Stimulated activated CD4-positive, alpha-beta T cell treated with anti-CD3 and anti-CD28 coated beads, Interleukin-2, amount 100 ng/mL, for 4 hours (primary cell): ENCODE results near the gene DNAJA3.

Experiments
- DNase-seq: peaks from one replicate; pipeline ENCODE4 v3.0.0-alpha.2; 2020; ENCODE audit warnings: low read depth

Gene DNAJA3

GRCh38 chr16:4407543-4408322 lies 17.9 kb upstream of the DNAJA3 start:
- no peak for DNase-seq

- no peak for DNase-seq
Measured at GRCh38 chr16:4408323-4408690, 17.4 kb upstream of the DNAJA3 start.

- no peak for DNase-seq
Measured at GRCh38 chr16:4409081-4409932, 16.4 kb upstream of the DNAJA3 start.

- DNase-seq, result no peak
Measured at GRCh38 chr16:4410335-4411075, 15.2 kb upstream of the DNAJA3 start.

- DNase-seq, result no peak
Measured at GRCh38 chr16:4411684-4412083, 14.0 kb upstream of the DNAJA3 start.

DNA sequence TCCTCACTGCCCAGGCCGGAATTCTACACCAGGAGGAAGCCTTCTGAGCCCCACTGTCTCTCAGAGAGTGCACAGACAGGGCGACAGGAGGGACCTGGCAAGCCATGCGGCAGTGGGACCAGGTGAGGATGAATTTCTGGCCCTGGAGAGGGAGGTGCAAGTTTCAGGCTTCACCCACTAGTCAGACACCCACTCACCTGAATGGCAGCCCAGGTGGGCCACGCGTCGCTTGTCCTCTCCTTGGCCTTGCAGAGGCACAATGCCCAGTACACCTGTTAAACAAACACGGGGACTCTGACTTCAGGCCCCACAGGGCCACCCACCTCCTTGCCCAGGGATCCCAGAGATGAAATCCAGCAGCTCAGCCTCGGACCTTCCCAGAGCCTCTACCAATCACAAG lies 13.5 kb upstream of the DNAJA3 start:
- DNase-seq, result no peak

DNA sequence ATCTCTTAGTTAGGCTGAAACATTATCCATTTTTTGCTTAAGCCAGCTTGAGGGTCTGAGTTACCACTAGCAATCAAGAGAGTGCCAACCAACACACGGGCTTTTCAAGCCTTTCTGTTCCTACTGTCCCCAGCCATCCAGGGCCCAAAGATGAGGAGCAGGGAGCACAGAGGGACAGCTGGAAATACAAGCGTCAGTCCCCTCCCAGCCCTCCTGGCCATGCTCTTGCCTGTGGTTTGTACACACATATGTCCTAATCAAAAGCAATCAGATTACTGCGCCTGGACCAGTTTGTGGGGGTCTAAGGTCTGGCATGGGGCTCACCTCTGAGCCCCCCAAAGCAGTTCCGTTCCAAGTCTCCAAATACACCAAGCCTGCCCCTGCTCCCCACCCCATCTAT lies 12.8 kb upstream of the DNAJA3 start:
- DNase-seq, result no peak

- DNase-seq, result peak; percentile 74
Measured at GRCh38 chr16:4414187-4414917, 11.3 kb upstream of the DNAJA3 start.

DNA sequence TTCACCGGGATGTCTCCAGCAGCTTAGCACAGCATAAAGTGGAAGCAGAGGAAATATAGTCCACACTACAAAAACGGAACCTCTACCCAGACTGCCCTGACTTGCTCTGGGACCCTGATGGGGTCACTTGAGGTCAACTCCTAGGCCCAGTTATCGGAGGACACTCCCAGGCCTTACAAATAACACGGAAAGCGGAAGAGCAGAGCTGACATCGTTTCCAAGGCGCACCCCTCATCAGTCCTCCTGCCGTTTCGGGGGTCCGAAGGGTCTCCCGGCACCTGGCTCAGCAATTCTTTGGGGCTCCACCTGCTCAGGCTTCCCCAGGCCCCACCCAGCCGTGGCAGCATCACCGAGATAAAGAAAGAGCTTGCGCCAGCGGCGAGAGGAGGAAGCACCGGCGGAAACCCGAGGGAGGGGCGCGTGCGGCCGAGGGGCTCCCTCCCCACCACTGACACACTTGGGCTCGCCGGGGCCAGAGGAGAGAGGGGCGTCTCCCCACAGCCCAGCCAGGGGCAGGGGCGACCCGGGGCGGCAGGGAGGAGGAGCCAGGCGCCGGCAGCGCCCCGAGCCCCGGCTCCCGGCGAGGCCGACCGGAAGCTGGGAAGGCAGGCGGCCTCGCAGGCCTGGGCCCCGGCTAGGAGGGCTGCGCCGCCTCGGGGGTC lies 10.0 kb upstream of the DNAJA3 start:
- DNase-seq, result no peak

- peak; percentile 99 for DNase-seq
Measured at GRCh38 chr16:4416200-4417032, 9.3 kb upstream of the DNAJA3 start, which contains the start of gene CORO7. TSS of gene CORO7 (minus strand) at chr16:4416596. CDS start at chr16:4416518, 78 bp downstream.

DNA sequence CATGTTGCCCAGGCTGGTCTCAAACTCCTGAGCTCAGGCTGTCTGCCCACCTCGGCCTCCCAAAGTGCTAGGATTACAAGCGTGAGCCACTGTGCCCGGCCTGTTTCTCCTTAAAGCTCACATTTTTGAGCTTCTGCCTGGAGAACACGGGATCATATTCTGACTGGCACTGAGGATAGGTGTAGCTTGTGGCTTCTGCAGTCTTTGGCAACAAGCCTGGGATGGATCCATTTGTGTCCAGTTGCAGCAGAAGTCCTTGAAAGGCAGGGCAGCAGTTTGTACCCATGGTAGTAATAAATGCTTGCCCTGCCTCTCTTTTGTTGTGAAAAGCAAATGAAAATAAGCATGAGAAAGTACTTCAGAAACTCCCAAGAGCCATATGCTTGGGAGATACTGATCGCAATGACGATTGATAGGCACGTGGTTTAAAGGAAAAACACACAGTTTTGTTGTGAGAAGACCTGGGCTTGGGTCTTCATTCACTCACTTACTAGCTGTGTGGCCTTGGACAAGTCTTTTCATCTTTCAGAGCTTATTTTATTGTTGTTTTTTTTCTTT lies 6.2 kb upstream of the DNAJA3 start:
- DNase-seq, result no peak

- no peak for DNase-seq
Measured at GRCh38 chr16:4420505-4421105, 5.1 kb upstream of the DNAJA3 start.

DNA sequence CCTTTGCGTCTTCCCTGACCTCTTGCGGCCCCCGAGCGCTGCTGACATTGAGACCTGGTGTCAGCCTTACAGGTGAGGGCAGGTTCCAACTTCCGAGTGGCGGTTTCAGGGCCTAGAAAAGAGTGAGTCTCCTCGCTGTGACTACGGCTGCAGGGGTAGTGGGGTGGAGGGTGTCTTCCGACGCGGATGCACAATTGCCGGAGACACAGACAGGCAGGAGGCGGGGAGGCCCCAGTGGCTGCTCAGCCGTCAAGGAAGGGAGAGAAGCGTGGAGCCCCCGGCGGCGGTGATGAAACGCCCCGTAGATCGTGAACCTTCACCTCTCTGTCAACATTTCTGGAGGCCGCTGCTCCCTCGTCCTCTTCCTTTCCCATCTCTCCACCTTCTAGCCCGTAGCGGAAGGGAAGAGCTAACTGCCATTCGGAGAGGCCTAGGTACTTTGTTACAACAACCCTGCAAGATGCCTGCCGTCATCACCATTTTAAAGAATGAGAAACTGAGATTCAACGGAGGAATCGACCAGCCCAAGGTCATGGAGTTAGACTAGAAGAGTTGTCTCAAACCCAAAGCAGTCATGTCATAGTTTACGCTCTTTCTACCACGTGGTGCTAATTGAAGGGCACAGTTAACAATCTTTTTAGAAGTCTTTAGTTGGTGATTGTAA lies 485 bp downstream of the DNAJA3 start:
- peak; percentile 31 for DNase-seq

DNA sequence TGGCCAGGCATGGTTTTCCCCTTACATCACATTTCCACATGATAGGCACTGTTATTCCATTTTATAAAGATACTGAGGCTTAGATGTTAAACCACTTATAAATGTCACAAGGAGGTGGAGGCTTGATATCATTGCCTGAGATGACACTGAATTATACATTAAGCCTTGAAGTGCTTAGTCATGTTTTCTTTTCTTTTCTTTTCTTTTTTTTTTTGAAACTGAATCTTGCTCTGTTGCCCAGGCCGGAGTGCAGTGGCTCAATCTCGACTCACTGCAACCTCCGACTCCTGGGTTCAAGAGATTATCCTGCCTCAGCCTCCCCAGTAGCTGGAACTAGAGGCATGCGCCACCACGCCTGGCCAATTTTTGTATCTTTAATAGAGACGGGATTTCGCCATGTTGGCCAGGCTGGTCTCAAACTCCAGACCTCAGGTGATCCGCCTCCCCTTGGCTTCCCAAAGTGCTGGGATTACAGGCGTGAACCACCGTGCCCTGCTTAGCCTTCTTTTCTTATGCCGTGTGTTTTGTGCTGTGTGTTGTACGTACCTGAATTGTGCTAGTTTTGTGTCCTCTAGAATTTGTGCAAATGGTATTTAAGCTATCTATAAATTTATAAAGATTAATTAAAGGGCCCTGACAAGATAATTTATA lies 1.2 kb downstream of the DNAJA3 start:
- DNase-seq, result no peak

DNA sequence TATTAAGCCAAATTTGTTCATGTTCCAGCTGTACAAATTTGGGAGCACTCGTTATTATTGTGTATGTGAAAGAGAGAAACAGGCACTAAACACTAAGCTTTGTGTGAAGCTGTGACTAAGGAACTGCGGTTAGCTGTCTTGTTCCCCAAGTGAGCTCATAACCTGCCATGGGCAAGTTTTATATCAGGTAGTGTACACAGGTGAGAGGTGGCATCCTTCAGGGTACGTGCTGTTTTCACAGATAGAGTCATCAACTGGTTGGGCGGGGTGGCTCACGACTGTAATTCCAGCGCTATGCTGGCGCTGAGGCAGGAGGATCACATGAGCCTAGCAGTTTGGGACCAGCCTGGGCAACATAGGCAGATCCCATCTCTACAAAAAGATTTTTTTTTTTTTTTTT lies 2.8 kb downstream of the DNAJA3 start:
- no peak for DNase-seq

GRCh38 chr16:4431023-4431422 lies 5.4 kb downstream of the DNAJA3 start:
- no peak for DNase-seq

DNA sequence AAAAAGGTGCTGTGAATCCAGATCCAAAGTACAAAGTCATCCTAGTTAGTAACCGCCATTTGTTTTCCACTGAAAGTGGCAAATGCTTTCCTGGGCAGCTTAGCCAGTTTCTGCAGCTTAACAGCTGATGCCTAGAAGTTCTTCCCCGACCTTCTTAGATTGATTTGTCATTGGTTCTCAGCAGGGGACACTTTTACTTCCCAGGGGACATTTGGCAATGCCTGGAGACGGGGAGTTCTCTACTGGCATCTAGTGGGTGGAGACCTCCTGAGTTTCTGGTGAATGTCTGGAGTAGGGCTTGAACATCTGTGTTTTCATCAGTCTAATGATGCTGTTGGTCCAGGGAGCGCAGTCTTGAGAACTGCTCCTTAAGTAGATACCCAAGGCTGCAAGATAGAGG lies 7.6 kb downstream of the DNAJA3 start:
- no peak for DNase-seq

- no peak for DNase-seq
Measured at GRCh38 chr16:4433914-4434787, 8.5 kb downstream of the DNAJA3 start.
